Tongue (tissue), 2 donors: ENCODE data around the gene CORO6. TPM values are rescaled to one million over a fixed set of nuclear protein-coding genes. Genes with fewer than 3 reads are reported as not detected.
A peak's percentile ranks its signal among the peaks of the same experiment; 100 is the strongest.

Experiments
- DNase-seq: peaks from one replicate; pipeline ENCODE4 v3.0.0-alpha.2; 2015
- total RNA-seq: library from RNA; depleted of rRNA; stranded (reverse); fragments of >200 nt; gene quantifications from one replicate; pipeline ENCODE4 v1.2.3, GENCODE V29; 2014

Gene CORO6
- total RNA-seq, 1 donor from 2014 or later, result 62.7 TPM

DNA sequence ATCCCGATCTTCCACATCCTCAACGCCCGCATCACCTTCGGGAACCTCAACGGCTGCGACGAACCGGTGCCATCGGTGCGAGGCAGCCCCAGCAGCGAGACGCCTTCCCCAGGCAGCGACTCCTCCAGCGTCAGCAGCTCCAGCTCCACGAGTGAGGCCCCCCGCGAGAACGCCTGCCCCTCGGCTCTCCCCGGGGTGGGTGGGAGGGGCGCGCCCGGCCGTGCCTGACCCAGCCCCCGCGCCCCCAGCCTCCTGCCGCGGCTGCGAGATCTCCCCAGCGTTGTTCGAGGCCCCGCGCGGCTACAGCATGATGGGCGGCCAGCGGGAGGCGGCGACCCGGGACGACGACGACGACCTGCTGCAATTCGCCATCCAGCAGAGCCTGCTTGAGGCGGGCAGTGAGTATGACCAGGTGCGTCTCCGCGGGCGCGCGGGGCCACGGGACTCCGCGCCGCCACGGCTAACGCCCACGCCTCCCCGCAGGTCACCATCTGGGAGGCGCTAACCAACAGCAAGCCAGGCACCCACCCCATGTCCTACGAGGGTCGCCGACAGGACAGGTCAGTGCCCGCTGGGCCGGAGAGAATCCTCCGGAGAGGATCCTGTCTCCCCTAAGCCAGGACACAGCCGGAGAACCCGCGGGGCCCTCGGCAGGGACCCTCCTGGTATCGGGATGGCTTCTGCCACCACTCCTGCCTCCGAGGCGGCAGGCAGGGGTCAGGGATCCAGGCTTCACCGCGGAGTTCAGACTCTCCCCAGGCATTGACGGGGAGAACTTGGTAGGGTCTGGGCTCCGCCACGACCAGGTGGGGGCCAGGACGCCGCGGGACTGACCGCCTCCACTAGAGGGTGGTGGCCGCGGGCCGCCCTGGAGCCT lies 10.1 kb downstream of the CORO6 start:
- no peak for DNase-seq

DNA sequence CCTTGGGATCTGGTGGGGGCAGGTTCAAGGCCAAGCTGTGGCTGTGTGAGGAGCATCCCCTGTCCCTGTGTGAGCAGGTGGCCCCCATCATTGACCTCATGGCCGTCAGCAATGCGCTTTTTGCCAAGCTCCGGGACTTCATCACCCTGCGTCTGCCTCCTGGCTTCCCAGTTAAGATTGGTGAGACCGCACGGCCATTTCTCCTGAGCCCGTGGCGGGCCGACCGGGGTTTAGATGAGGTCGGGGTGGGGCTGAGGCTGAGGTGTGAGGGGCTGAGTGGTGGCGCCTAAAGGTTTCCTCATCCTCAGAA lies 10.7 kb downstream of the CORO6 start:
- DNase-seq, result no peak

DNA sequence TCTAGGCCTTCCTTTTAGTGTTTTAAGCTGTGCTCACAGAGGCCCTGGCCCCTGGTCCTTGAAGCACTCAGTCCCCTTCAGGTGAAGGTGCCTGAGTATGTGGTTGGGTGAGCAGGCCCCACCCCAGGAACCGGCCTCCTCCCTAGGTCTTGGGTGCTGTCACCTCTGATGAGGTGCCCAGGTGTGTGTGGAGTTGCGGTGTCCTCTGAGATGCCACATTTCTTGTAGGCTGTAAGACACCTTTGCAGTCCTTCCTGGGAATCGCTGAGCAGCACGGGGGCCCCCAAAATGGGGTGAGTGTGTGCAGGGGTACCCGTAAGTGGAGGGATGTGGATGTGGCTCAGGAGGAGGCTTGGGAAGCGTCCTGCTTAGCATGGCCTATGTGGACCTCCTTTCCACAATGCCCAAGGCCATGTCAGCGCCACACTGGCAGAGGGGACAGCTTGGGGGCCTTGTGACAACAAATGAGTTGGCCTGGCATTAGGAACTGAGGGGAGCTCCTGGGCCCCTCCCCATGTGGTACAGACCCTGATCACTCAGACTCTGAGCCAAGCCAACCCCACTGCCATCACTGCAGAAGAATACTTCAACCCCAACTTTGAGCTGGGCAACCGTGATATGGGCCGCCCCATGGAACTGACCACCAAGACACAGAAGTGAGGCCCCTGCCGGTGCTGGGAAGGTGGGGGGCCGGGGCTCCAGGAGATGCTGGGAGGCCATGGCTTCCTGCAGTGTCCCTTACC lies 11.2 kb downstream of the CORO6 start:
- no peak for DNase-seq

DNA sequence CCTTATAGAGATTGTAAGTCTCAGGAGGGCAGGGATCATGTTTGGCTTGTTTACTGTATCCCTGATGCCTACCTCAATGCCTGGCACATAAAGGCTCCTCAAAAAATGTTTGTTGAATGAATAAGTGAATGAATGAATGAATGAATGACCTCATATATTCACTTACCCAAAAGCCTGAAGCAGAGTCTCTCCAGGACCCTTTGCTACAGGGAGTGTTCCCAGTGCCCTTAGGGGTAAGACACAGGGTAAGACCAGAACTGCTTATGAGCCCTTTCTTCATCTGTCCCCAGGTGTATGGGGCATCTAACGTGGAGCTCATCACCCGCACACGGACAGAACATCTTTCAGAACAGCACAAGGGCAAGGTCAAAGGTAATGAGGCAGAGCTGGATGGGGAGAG lies 12.3 kb downstream of the CORO6 start:
- DNase-seq, result no peak

DNA sequence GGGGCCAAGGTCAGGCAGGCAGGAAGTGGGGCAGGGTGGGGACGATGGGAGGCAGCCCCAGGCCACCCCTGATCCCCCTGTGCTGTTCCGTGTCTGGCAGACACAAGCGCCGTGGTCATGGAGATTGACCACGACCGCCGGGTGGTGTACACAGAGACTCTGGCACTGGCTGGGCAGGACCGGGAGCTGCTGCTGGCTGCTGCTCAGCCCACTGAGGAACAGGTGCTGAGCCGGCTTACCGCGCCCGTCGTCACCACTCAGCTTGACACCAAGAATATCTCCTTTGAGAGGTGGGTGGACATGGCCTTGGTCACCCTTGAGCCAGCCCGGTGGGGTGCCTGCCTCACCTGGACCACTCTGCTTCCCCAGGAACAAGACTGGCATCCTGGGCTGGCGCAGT lies 13.7 kb downstream of the CORO6 start:
- no peak for DNase-seq

DNA sequence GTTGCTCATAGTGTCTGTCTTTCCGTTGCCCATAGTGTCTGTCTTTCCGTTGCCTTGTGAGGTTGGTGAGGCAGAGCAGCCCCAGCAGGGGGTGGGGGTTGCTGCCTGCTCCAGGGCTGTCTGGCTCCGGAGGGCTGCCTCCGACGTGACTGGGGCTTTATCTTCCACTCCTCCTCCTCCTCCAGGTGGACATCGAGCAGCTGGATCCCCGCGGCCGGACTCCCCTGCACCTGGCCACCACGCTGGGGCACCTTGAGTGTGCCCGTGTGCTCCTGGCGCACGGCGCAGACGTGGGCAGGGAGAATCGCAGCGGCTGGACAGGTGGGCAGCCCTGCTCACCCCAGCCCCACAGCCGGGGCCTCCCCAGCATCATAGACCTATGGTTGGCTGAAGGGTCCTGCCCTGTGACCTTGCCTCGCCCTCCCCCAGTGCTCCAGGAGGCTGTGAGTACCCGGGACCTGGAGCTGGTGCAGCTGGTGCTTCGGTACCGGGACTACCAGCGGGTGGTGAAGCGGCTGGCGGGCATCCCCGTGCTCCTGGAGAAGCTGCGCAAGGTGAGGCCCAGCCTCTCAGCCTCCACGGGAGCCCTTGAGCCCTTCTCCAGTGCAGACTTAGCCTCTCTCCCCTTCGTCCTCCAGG lies 15.0 kb downstream of the CORO6 start:
- DNase-seq, result no peak

DNA sequence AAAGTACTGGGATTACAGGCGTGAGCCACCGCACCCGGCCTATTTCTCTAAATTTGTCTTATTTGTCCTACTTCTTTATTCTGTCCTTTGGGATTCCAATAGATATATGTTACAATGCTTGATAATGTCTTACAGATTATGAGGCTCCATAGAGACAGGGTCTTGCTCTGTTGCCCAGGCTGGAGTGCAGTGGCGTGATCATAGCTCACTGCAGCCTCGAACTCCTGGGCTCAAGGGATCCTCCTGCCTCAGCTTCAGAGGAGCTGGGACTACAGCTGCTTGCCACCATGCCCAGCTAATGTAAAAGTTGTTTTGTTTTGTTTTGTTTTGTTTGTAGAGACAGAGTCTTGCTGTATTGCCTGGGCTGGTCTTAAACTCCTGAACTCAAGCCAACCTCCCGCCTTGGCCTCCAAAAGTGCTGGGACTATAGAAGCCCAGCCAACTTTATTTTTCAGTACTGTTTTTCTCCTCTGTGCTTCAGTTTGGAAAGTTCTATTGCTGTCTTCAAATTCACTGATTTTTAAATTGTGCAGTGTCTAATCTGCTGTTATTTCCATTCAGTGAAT lies 19.5 kb downstream of the CORO6 start:
- no peak for DNase-seq

DNA sequence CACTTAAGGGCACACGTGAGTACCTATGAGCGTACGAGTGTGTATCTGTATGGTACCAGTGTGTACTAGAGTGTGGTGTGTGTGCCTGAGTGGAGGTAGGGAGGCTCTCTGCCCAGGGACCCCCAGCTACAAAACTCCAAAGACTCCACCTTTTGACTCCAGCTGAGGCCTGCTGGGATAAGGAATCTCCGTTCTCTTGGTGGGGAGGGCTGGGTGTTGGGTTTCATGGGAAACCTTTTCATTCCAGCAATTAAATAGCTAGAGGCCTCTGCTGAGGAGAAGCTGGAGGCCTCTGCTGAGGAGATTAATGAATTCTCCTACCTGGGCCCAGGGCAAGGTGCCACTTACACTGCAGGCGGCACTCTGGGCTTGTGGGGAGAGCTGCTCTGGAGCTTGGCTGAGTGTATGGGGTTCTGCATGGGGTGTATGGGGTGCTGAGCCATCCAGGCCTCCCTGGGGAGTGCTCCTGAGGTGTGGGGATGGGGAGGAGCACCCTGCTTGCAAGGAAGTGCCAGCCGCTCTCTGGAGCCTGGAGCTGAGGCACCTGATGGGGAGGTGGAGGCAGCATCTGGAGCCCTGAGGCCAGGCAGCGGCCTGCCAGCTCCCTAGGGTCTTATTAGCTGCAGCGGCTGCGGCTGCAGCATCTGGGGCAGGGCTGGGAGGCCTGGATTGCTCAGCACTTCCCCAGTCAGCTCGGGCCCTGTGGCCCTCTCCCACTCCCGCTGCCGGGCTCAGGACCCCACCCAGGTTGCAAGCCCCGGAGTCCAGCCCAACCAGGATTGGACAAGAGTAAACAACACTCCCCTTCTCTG lies 25.1 kb downstream of the CORO6 start:
- DNase-seq, result no peak

DNA sequence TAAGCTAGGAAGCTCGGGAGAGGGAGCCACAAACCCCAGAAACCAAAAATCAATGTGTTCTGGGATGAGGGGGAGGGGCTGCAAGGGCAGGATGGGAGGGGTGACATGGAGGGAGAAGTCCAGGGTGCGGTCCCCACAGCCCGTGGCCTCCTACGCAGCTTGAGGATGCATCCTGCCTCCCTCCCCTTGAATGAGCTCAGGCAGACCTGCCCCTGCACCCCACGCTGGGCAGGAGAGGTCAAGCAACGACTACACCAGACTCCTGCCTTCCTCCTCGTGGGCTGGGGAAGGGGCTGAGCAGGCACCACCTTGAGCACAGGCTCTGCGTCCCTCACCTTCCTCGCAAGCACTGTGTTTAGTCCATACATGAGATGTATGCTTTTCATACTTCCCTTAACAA lies 25.9 kb downstream of the CORO6 start:
- no peak for DNase-seq

DNA sequence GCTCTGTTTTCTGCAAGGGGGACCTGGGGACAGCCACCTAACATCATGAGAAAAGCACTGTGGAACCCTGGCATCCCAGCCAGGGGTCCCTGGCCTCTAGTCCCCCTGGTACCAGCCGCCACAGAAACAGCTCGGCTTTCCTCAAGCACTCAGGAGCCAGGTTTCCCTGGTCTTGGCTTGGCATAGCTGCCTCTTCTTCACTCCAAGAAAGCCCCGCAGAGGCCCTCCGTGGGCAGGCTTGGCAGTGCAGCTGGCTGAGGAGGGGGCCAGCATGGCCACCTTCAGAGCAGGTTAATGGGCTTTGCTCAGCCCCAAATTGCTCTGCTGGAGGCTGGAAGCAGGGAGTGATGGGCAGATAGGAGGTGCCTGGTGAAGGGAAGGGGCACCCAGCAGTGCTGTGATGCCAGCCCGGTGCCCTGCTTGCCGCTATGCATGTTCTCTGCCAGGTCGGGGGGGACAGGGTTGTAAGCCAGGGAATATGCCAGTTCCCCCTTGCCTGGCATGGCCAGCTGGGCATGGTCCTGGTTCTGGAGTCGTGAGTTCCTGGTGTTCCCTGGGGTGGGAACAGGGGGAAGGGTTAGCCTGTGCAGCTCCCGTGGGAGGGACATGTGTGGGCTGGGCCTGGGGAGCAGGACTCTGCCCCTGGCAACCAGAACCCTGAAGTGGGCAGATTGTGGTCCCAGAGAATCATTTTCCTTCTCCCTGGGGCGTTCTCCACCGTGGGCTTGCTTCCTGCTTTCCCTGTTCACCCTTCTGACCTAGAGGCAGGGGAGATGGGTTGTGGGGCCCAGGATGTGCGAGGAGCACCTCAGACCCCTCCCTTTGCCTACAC lies 26.6 kb downstream of the CORO6 start:
- no peak for DNase-seq

DNA sequence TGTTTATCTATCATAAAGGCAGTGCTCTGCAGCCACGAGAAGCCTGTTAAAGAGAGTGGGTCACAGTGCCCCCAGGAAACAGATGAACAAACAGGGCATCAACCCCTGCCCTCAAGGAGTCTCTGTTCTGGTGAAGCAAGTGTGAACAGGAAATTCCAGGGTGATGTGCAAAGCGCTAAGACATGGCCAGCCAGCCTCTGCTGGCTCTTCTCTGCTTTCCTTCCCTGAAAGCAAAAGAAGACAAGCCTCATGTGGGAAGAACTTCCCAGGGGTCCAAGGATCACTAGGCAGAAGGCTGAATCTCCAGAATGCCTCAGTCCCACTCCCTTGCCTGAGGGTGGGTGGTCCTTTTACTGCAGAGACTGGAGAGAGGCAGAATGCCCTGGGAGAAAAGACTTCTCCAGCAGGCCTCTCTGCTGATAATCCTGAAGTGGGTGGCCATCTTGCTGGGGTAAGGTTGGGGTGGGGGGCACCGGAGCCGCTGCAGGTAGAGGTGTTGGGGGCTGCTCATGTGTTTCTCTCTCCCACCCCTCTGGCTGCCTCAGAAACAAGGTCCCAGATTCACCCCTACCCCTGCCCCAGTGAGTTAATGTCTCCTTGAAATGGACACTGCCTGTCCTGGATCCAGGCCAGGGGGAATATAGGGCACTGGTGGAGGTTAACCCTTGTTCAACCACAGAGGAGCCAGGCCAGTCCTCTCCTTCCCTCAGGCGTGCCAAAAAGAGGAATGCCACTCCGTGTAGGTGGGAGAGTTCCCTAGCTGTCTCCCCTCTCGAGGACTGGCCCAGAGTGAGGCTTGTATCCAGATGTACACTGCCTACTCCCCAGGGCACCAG lies 27.4 kb downstream of the CORO6 start:
- DNase-seq, result no peak

DNA sequence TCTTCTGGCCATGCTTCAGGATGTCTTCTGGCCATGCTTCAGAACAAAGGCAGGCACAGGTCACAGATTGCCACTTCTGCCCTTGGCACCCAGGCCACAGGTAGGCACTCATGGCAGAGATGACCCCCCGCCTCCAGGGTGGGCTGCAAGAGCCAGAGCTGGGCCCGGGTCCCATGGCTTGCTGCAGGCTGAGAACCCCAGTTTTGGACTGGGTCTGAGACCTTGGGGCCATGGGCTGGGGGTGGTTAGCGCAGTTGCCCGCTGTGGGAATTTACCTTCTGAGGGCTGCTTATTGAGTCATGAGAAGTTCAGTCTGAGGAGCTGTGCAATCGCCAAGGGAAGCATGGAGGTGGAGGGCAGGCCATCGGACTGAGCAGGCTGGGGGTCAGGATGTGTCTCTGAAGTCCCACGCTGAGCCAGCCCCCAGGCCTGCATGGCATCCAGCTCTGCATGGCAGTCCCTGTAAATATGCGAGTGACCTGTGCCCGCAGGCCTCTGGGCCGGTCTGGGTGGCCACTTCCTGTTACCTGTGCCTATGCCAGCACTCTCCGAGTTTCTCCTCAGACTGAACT lies 28.1 kb downstream of the CORO6 start:
- no peak for DNase-seq

DNA sequence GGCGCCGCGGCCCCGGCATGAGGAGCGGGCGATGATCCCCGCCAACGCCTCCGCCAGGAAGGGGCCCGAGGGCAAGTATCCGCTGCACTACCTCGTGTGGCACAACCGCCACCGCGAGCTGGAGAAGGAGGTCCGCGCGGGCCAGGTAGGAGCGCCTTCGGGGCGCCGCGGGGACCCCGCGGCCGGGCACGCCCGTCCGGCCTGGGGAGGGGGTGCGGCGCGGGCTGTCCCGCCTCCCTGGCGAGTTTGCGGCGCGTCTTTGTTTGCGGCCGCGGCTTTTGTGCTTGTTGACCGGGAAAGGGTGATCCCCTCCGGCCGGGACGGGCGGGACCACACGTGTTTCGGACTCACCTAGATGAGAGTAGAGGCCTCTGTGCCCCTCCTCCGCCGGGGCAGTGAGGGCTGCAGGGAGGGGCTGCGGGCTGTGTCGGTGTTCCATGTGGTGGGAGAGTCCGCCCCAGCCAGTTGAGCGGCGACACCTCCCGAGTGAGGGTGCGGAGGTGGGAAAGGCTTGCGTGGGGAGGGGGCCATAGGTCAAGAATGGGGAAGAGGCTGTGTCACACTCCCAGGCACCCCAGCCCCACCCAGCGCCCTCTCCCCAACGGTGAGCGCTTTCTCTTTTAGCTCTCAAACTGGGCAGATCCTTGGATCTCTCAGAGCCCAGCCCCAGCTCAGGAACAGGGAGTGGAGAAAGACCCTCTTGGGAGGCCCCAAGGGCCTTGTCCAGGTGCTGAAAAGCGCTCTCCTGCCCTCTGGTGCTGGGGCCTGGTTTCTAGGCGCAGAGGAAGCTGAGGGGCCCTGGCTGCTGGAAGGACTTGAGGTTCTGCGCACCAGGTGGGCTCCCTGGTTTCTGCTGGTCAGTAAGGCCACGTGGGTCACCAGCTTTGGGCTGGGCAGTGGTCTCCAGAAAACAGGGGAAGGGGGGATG lies 28.9 kb downstream of the CORO6 start:
- no peak for DNase-seq

DNA sequence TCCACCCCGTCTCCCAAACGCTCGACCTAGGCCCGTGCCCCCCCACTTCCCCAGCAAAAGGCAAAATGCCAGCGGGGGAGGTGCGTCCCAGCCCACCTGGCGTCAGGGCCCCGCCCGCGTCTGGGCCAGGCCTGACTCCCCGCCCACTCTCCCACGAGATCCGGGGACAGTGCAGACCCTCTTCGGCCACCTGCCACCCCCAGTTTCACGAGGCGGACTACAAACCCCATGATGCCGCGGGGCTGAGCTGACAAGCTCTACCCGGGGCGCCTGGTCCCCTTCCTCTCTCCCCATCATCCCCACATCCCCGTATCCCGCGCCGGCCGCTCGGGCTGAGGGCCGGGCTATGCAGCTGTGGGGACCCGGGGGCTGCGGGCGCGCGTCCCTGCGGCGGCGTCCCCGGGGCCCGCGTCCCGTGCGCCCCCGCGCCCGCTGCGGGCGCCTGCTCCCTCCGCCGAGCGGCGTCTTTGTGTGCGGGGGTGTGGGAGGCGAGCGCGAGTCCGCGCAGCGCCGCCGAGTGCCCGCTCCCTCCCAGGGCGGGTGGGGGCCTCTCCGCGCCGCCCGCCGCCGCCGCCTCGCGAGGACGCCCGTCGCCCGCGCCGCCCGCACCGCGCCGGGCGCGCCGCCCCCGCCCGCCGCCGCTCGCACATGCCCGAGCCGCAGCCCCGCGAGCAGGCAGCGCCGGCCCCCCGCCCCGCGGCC lies 29.7 kb downstream of the CORO6 start, which contains the start of gene ANKRD13B:
Gene ANKRD13B, plus strand, starts transcription at position 283 of the 702 bp plus-strand sequence. CDS start 490 bp downstream, outside the sequence.
- DNase-seq, result peak; percentile 67

DNA sequence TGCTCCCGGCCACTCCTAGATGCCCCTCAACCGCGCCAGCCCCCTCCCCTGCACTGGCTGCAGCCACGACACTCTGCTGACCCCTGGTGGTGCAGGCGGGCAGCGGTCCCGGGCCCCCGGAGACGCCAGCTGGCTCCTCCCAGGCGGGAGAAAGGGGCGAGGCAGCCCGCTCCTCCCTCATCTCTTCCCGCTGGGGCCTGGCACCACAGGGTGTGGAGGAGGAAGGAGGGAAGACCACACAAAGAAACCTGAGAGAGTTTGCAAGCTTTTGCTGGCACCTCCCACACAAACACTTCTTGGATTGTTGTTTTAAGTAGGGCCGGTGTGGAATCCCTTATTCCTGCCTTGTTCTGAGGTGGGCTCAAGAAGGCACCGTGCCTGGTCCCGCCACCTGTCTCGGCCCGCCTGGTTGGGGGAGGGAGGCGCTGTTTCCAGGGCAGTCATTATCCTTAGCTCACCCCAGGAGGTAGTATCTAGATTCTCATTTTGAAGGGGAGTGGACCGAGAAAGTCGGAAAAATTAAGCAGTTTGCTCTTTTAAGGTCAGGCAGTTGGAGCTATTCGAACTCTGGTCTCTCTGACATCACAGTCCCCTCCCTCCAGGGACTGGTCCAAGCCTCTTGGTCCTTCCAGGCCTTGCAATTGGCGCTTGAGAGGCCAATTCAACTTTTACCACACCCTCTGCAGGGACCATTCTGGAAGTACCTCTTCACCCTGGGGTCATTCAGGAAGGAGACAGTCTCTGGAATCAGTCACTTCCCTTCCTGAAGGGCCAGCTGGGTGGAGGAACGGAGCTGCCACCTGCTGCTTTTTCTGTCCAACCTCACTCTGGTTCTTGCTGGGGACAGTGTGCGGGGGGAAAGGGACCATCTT lies 30.7 kb downstream of the CORO6 start:
- DNase-seq, result peak; percentile 95

DNA sequence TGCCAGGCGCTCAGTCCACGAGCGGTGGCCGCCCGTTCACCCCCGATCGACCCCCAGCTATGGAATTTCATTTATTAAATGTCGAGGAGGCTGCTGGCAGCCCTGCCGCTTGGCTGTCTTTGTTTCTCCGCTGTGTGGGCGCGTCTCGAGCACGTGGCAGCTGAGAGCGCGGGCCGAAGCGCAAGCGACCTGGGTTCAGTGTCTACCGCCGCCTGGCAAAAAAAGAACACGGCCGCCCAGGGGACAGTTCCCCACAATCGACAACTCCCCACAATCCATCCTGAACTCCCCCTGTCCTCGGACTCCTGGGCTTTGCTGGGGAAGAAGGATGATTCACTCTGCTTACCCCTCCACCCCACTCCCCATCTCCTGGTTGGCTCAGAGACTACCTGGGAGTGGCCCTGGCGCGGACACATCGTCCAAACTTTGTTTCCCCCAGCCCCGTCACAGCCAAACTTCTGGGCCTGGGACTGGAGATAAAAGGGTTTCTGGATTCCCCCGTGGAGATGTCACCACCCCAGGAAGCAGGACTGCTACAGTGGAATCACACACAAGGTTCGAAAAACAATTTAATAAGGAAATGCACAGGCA lies 31.5 kb downstream of the CORO6 start:
- DNase-seq, result peak; percentile 75
